ENCODE measurements around the gene PEAK3. TPM values are rescaled to one million over a fixed set of nuclear protein-coding genes. Genes with fewer than 3 reads are reported as not detected.

Gene PEAK3, protein sequence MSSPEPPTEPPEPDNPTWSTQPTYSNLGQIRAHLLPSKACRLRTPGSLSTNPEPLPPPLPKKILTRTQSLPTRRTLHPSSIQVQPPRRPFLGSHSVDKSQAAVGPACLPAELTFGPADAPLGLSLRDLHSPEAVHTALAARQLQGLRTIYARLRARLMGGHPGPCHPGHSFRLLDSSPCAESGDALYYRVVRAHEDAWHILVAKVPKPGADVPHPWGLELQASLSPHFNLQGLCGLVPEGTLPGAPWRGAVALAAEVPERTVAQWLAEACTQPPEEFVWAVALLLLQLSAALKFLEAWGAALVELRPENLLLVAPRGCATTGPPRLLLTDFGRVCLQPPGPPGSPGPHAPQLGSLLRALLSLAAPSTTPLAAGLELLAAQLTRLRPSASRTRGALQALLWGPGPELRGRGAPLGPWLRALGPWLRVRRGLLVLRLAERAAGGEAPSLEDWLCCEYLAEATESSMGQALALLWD
- total RNA-seq (not detected), polyA plus RNA-seq (ENCODE audit: insufficient read depth in 1 of 8, insufficient read length in 8 of 8, low replicate concordance in 1 of 8) (under 1 TPM in 6 of 8 donors, not detected in 2; 0.04 to 0.12 (median 0.09) TPM)
- long read RNA-seq, donor 1 = 0 reads
- long read RNA-seq, donor 2 = 0 reads
- long read RNA-seq, donor 3 = 0 reads
- long read RNA-seq, donor 4 = 0 reads
- long read RNA-seq, donor 5 = 0 reads
- long read RNA-seq, donor 6 = 0 reads
- long read RNA-seq, donor 7 = 0 reads
- long read RNA-seq, donor 8 = 0 reads
- long read RNA-seq, donor 9 = 0 reads
- long read RNA-seq, donor 10 = 0 reads
- long read RNA-seq, donor 11 = 0 reads

DNA sequence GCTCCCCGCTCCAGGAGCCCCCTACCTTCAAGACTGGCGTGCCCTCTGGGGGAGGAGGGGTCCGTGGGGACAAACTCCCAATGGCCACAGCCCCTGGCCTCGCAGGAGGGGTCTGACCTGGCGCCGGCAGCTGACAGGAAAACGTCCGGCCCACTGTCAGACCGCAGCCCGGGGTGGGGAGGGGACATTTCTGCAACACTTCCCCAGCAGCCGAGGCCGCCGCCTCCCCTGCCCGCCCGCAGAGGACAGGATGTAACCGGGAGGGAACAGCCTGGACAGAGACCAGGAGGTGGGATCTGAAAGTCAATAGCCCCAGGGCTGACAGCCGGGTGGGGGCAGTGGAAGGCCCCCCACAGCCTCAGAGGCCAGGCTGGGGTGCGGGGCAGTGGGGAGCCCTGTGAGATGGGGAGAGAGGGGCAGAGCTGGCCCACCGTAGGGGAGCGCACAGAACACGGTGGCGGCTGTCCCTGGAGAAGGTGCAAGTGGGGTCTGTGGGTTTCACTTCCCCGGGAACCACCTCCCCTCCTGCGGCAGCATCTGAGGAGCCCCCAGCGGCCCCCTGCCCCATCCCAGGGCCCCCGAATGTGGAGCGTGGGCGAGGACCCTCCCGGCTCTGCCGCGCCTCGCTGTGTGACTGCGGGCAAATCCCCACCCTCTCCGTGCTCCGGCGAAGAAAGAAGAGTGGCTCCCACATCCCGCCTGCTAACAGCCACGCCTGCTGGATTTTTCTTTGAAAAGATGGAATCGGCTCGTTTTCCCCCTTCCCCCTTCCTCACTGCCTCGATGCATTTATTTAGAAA, at the start of gene PEAK3:
Gene PEAK3 (minus strand): TSS at position 114 of the 800 bp plus-strand sequence. CDS start 1,244 bp downstream, outside the sequence.
- Histone ChIP-seq H3K4me1 (ENCODE audit: control insufficient read depth, insufficient read depth, low read length) (peaks cover 11% of the 10 kb centered on the region), H3K9me3 (replicated peaks; ENCODE audit: control insufficient read depth, low read depth, low read length) (no peaks in the 10 kb centered on the region), H3K27me3 (ENCODE audit: control insufficient read depth, insufficient read depth, low read length) (peaks cover 37% of the 10 kb centered on the region), H3K4me3 (ENCODE audit: low read length) (peak within 1 kb of the TSS; percentile 14), H3K27ac (ENCODE audit: low read length) (no peak within 1 kb of the TSS), H3K36me3 (ENCODE audit: control insufficient read depth, insufficient read depth, low read length) (no peaks in the 10 kb centered on the region)
- WGBS (ENCODE audit: insufficient coverage) = under 1% methylated on average over 22 of the region's 41 CpGs
- peak; percentile 76 for DNase-seq

DNA sequence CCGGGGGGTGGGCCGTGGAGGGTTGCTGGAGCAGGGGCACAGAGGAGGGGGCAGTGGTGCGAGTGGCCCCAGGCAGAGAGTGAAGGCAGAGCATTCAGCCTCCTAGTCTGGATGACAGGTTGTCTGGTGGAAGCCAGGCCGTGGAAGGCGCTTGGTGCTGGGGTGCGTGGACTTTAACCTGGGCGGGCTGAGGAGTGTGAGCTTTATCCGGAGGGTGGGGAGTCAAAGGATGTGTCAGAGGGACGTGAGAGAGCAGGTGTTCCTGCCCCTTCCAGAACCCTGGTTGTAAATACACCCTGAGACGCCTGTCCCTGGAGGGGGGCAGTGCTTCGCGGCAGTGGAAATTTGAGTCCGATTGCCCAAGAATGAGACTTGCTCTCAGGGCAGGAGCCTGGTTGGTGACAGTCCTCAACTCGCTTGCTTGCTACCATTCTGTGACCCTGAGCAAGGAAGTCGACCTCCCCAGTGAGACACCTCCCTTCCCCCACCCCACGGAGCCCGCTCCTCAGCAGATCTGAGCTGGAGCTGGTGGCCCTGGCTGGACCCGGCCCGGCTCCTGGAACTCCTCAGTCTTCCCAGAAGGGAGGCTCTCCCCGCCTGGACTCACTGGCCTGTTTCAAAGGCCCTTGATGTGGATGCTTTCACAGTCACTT, 48.8 kb upstream of the PEAK3 start:
- Histone ChIP-seq H3K27me3 (ENCODE audit: control insufficient read depth, insufficient read depth, low read length) (no peaks in the 10 kb centered on the region), H3K27ac (ENCODE audit: low read length) (peak overlapping the region; percentile 65), H3K9me3 (replicated peaks; ENCODE audit: control insufficient read depth, low read depth, low read length) (no peaks in the 10 kb centered on the region), H3K36me3 (ENCODE audit: control insufficient read depth, insufficient read depth, low read length) (peaks cover 15% of the 10 kb centered on the region), H3K4me3 (ENCODE audit: low read length) (no peak overlapping the region), H3K4me1 (ENCODE audit: control insufficient read depth, insufficient read depth, low read length) (peaks cover 67% of the 10 kb centered on the region)
- 59% methylated on average over 19 of the region's 20 CpGs for WGBS (ENCODE audit: insufficient coverage)
- DNase-seq = peak; percentile 30

DNA sequence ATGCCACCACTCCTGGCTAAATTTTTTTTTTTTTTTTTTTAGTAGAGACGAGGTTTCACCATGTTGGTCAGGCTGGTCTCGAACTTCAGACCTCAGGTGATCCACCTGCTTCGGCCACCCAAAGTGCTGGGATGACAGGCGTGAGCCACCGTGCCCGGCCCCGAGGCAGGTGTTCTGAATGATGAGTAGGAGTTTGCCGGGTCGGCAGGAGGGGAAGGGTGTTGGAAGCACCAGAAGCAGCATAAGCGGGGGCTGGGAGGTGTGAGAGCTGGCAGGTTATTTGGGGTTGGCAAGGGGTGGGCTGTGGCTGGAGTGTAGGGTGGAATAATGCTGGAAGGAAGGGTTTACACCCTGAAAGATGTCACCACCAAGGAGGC, 48.3 kb upstream of the PEAK3 start:
- Histone ChIP-seq H3K4me3 (ENCODE audit: low read length) (no peak overlapping the region), H3K4me1 (ENCODE audit: control insufficient read depth, insufficient read depth, low read length) (peaks cover 67% of the 10 kb centered on the region), H3K36me3 (ENCODE audit: control insufficient read depth, insufficient read depth, low read length) (peaks cover 17% of the 10 kb centered on the region), H3K27me3 (ENCODE audit: control insufficient read depth, insufficient read depth, low read length) (no peaks in the 10 kb centered on the region), H3K9me3 (replicated peaks; ENCODE audit: control insufficient read depth, low read depth, low read length) (no peaks in the 10 kb centered on the region), H3K27ac (ENCODE audit: low read length) (peak overlapping the region; percentile 65)
- no peak for DNase-seq
- 82% methylated on average over 9 of the region's 10 CpGs for WGBS (ENCODE audit: insufficient coverage)

DNA sequence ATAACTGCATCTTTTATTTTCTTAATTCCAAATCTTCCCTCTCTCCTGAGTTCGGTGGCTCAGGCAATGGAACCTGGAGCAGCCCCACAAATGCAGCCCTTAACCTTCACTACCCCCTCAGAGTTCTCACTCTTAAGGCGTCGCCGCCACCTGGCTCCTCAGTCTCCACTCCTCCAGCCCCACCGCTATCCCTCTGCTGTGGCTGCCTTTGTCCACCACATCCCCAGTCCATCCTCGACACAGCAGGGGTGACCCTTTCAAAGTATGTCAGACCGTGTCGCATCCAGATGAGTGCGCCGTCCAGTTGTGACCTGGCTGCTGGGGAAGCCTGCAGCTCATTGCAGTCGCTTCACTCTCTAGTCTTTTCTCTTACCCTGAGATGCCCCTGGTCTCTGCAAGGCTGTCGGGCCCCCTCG, 47.5 kb upstream of the PEAK3 start:
- peaks cover 67% of the 10 kb centered on the region for H3K4me1 ChIP-seq (ENCODE audit: control insufficient read depth, insufficient read depth, low read length)
- 39% methylated on average over 11 of the region's 13 CpGs for WGBS (ENCODE audit: insufficient coverage)
- peak overlapping the region; percentile 98 for H3K4me3 ChIP-seq (ENCODE audit: low read length)
- H3K27me3 ChIP-seq (ENCODE audit: control insufficient read depth, insufficient read depth, low read length) = no peaks in the 10 kb centered on the region
- DNase-seq = no peak
- H3K9me3 ChIP-seq (replicated peaks; ENCODE audit: control insufficient read depth, low read depth, low read length) = no peaks in the 10 kb centered on the region
- H3K36me3 ChIP-seq (ENCODE audit: control insufficient read depth, insufficient read depth, low read length) = peaks cover 20% of the 10 kb centered on the region
- H3K27ac ChIP-seq (ENCODE audit: low read length) = no peak overlapping the region

DNA sequence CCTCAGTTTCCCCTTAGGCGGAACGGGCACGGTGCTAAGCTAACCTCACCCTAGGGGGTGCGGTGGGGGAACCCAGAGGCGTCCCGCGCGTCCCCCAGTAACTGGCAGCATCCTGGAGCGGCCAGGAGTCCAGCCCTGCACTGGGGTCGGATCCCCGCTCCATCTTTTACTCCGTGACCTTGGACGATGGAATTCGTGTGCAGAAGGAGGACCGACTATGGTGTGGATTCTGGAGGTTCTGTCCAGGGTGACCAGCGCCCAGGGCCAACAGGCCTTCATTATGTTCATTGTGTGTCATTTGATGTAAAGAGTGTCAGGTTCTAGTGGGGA, 47.1 kb upstream of the PEAK3 start:
- H3K27ac ChIP-seq (ENCODE audit: low read length) = peak overlapping the region; percentile 42
- peaks cover 63% of the 10 kb centered on the region for H3K4me1 ChIP-seq (ENCODE audit: control insufficient read depth, insufficient read depth, low read length)
- 2% methylated on average over 11 of the region's 16 CpGs for WGBS (ENCODE audit: insufficient coverage)

DNA sequence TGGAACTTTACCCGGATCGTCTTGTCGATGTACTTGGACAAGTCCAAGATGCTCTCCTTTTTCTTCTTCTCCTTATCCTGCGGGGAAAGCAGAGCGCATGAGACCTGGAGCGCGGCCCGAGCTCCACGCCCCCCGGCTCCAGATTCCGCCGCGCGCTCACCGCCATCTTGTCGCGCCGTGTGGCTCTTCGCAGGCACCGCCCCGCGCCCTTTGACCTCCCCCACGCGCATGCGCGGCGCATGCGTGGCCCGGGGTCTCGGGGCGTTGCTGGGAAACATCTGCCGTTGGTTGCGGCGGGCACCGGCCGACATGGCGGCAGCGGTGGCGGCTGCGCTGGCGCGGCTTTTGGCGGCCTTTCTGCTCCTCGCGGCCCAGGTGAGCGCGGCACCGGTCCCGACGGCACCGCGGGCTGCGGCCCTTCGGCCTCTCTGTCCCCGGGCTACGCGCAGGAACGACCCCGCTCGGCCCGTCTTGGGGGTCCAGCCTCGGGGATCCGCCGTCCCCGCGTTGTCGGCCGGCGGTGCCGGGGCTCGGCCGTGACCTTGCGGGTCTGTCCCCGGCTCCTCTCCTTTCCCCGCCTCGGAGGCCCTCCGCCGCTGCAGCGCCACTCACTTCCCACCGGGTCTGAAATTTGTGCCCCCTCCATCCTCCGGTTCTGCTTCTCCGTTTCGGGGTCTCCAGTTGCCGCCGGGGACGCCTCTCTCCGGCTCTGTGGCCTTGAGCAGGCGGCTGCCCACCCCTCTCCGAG, 46.6 kb upstream of the PEAK3 start, which contains the start of the genes LSM7 and SPPL2B:
Gene LSM7 (minus strand): TSS at position 186 of the 748 bp plus-strand sequence. CDS start 20 bp downstream, at position 166.
Gene SPPL2B (plus strand): TSS at position 284 of the 748 bp plus-strand sequence. CDS start 26 bp downstream, at position 310.
- Histone ChIP-seq H3K9me3 (replicated peaks; ENCODE audit: control insufficient read depth, low read depth, low read length) (no peaks in the 10 kb centered on the region), H3K4me3 (ENCODE audit: low read length) (peak within 1 kb of the TSS; percentile 98), H3K27me3 (ENCODE audit: control insufficient read depth, insufficient read depth, low read length) (no peaks in the 10 kb centered on the region), H3K36me3 (ENCODE audit: control insufficient read depth, insufficient read depth, low read length) (peaks cover 28% of the 10 kb centered on the region), H3K27ac (ENCODE audit: low read length) (peak within 1 kb of the TSS; percentile 90), H3K4me1 (ENCODE audit: control insufficient read depth, insufficient read depth, low read length) (peaks cover 58% of the 10 kb centered on the region)
- DNase-seq = peak; percentile 96
- WGBS (ENCODE audit: insufficient coverage) = under 1% methylated on average over 89 of the region's 89 CpGs

More for the DNA sequence above, 47.1 kb upstream of the PEAK3 start:
- peak overlapping the region; percentile 98 for H3K4me3 ChIP-seq (ENCODE audit: low read length)
- H3K36me3 ChIP-seq (ENCODE audit: control insufficient read depth, insufficient read depth, low read length) = peaks cover 24% of the 10 kb centered on the region
- no peaks in the 10 kb centered on the region for H3K27me3 ChIP-seq (ENCODE audit: control insufficient read depth, insufficient read depth, low read length)
- H3K9me3 ChIP-seq (replicated peaks; ENCODE audit: control insufficient read depth, low read depth, low read length) = no peaks in the 10 kb centered on the region
- DNase-seq = no peak

DNA sequence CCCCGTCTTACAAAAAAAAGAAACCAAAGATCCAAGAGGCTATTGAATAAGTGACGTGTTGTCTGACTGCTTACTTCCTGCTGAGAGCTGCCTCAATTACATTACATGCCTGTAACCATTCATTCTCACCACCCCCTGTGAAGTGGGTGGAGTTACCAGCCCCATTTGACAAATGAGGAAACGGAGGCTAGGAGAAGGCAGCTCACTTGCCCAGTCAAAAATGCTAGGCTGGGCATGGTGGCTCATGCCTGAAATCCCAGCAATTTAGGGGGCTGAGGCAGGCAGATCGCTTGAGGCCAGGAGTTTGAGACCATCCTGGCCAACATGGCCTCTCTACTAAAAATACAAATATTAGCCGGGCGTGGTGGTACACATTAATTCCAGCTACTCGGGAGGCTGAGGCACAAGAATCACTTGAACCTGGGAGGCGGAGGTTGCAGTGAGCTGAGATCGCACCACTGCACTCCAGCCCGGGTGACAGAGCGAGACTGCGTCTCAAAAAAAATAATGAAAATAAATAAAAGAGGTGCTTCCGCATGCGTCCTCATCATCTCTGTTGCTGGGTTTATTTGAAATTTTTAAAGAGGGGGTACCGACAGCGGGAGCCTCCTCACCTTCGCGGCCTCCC, 45.9 kb upstream of the PEAK3 start:
- H3K4me3 ChIP-seq (ENCODE audit: low read length) = peak overlapping the region; percentile 98
- 0% methylated on average over 15 of the region's 18 CpGs for WGBS (ENCODE audit: insufficient coverage)
- H3K27ac ChIP-seq (ENCODE audit: low read length) = peak overlapping the region; percentile 90
- no peaks in the 10 kb centered on the region for H3K9me3 ChIP-seq (replicated peaks; ENCODE audit: control insufficient read depth, low read depth, low read length)
- no peaks in the 10 kb centered on the region for H3K27me3 ChIP-seq (ENCODE audit: control insufficient read depth, insufficient read depth, low read length)
- DNase-seq = peak; percentile 65
- H3K36me3 ChIP-seq (ENCODE audit: control insufficient read depth, insufficient read depth, low read length) = peaks cover 35% of the 10 kb centered on the region
- peaks cover 52% of the 10 kb centered on the region for H3K4me1 ChIP-seq (ENCODE audit: control insufficient read depth, insufficient read depth, low read length)

DNA sequence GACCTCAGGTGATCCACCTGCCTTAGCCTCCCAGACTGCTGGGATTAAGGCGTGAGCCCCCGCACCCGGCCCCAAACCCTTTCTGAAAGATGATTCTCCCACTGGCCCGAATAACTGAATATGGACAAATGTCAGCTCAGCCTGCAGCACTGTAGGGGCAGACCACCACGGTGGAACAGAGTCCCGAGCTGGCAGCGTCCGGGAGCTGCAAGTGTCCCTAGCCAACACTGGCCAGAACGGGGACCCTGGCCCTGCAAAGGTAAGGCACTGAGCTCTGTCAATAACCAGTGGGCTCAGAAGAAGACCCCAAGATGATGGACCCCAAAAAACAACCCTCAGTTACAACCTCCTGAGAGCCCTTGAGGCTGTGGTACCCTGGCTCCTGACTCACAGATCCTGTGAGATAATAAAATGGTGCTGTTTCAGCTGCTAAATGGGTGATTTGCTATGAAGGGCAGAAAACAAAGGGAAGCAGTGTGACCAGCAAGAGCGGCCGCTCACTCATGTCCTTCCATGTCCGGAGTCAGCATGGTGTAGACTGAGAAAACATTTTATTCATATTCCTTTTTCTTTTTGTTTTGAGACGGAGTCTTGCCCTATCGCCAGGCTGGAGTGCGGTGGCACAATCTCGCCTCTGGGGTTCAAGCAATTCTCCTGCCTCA, 44.9 kb upstream of the PEAK3 start:
- no peak overlapping the region for H3K4me3 ChIP-seq (ENCODE audit: low read length)

More for the DNA sequence above, 44.9 kb upstream of the PEAK3 start:
- peaks cover 42% of the 10 kb centered on the region for H3K36me3 ChIP-seq (ENCODE audit: control insufficient read depth, insufficient read depth, low read length)
- 86% methylated on average over 9 of the region's 16 CpGs for WGBS (ENCODE audit: insufficient coverage)
- H3K27ac ChIP-seq (ENCODE audit: low read length) = no peak overlapping the region
- H3K9me3 ChIP-seq (replicated peaks; ENCODE audit: control insufficient read depth, low read depth, low read length) = no peaks in the 10 kb centered on the region
- H3K4me1 ChIP-seq (ENCODE audit: control insufficient read depth, insufficient read depth, low read length) = peaks cover 43% of the 10 kb centered on the region
- no peaks in the 10 kb centered on the region for H3K27me3 ChIP-seq (ENCODE audit: control insufficient read depth, insufficient read depth, low read length)
- DNase-seq = no peak

All from muscle of leg (tissue), 16 donors.